Measurements from ENCODE around the gene ZDHHC9.

DNA sequence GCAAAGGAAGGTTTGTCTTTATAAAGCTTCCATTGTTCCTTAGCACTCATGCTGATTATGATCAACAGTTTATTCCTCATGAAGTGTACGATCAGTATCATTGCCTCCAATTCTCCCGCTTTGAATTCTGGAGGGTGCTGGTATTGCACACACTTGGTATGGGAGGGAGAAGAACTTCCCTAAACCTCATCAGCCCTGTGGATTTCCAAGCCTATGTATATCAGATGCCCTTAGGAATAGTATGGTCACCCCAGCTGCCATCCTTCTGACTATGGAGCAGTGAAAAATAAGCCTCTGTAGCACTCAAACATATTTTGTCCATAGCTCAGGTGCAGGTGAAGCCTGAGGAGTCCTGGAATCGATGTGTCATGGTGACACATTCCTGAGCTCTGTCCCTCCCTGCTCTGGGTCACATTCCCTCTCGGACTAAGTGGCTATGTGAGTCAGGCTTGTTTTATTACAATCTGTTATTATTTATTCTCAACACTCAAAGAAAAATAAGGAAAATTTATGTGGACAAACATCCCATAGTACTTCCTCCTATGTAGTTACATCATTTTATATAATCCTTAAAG, 2.0 kb upstream of the ZDHHC9 start:
- TF ChIP-seq, protein P1, sequence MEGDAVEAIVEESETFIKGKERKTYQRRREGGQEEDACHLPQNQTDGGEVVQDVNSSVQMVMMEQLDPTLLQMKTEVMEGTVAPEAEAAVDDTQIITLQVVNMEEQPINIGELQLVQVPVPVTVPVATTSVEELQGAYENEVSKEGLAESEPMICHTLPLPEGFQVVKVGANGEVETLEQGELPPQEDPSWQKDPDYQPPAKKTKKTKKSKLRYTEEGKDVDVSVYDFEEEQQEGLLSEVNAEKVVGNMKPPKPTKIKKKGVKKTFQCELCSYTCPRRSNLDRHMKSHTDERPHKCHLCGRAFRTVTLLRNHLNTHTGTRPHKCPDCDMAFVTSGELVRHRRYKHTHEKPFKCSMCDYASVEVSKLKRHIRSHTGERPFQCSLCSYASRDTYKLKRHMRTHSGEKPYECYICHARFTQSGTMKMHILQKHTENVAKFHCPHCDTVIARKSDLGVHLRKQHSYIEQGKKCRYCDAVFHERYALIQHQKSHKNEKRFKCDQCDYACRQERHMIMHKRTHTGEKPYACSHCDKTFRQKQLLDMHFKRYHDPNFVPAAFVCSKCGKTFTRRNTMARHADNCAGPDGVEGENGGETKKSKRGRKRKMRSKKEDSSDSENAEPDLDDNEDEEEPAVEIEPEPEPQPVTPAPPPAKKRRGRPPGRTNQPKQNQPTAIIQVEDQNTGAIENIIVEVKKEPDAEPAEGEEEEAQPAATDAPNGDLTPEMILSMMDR (conservative IDR thresholded peaks at IDR 0.05; ENCODE audit: low read length), result no peak
- TF ChIP-seq EZH2phosphoT487 (IDR thresholded peaks at IDR 0.05; ENCODE audit: borderline replicate concordance), result no peak
